Activated naive CD8-positive, alpha-beta T cell treated with anti-CD3 and anti-CD28 coated beads for 36 hours (primary cell): ENCODE measurements around the gene CCDC179. TPM values are rescaled to one million over a fixed set of nuclear protein-coding genes. Genes with fewer than 3 reads are reported as not detected.

Experiments
- DNase-seq: peaks from one replicate; pipeline ENCODE4 v3.0.0; 2021
- H3K27ac Mint-ChIP-seq: one replicate; pipeline ENCODE4 v1.8.0; 2022; ENCODE audit warnings: mild to moderate bottlenecking, moderate library complexity, mixed read lengths
- H3K27me3 Mint-ChIP-seq: one replicate; pipeline ENCODE4 v1.8.0; 2022; ENCODE audit warnings: mild to moderate bottlenecking, mixed read lengths
- H3K36me3 Mint-ChIP-seq: one replicate; pipeline ENCODE4 v1.8.0; 2021; ENCODE audit warnings: mild to moderate bottlenecking, mixed read lengths
- H3K4me1 Mint-ChIP-seq: one replicate; pipeline ENCODE4 v1.8.0; 2021; ENCODE audit warnings: mixed read lengths
- H3K4me3 Mint-ChIP-seq: one replicate; pipeline ENCODE4 v1.8.0; 2022; ENCODE audit warnings: mild to moderate bottlenecking, moderate library complexity, mixed read lengths
- H3K9me3 Mint-ChIP-seq: one replicate; pipeline ENCODE4 v1.8.0; 2022; ENCODE audit warnings: mixed read lengths
- total RNA-seq, 2 experiments: library from RNA; stranded (reverse); gene quantifications; one replicate each; pipeline ENCODE4 v1.2.3, GENCODE V29; 2021

Gene CCDC179
- total RNA-seq, 2 experiments from 2014 or later = not detected

DNA sequence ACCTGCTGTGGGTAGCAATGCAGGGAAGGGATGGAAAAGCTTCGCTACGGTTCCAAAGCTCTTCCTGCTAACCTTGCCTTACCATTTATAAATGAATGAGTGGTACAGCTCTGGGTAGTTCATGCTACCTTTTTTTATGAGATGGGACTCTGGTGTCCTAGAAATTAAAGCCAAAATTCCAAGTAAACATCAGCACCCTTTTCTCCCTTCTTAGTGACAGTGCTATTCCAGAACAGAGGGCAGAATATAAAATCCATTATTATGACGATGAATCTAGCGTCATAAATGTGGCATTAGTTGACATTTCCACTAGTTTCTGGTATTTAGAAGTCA lies 30.2 kb downstream of the CCDC179 start:
- H3K27me3 Mint-ChIP-seq = no peaks in the 10 kb centered on the region
- DNase-seq = no peak
- peak overlapping the region; percentile 65 for H3K27ac Mint-ChIP-seq
- H3K36me3 Mint-ChIP-seq = peaks cover 11% of the 10 kb centered on the region
- peak overlapping the region; percentile 84 for H3K4me3 Mint-ChIP-seq
- H3K4me1 Mint-ChIP-seq = peaks cover 15% of the 10 kb centered on the region
- no peaks in the 10 kb centered on the region for H3K9me3 Mint-ChIP-seq

DNA sequence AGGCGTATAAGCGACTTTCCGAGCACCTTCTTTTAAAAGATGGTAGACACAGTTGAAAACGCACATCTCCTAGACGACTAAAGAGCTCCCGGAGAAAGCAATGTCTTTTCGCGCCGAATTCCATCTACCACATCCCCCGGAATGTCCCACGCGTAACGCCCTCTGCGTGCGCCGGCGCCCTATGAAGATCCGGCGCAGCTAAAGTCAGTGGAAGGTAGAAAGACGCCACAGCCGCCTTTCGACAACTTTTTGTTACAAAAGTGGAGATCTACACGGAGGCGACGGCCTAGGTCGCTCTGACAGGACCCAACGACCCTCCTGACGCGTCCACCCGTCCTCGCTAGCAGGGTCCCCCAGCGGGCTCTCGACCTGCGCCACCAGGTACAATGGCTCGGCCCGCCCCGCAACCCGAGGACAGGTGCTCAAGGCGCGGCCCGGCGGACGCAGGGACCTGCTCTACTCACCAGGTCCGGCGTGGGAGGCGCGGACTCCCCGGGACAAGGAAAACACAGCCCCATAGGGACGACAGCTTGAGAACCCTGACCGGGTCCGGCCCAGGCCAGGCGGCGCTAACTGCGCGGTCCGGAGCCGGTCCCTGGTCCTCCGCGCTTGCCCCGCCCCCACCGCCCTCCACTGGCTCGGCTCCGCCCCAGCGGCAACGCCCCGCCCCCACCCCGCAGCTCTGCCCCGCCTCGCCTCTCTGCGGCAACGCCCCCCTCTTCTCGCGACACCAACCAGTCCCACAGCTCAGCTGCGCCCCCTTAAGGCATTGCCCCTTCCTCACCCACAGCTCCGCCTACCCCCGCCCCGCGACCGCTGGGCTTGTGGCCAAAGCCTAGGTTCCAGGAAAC lies 30.8 kb downstream of the CCDC179 start, which contains the start of gene SVIP:
Gene SVIP (minus strand): TSS at position 571 of the 851 bp plus-strand sequence. CDS start 53 bp downstream, at position 518.
- Mint-ChIP-seq H3K27me3 (no peaks in the 10 kb centered on the region), H3K9me3 (no peaks in the 10 kb centered on the region), H3K4me3 (peak within 1 kb of the TSS; percentile 84), H3K4me1 (peaks cover 15% of the 10 kb centered on the region), H3K27ac (peak within 1 kb of the TSS; percentile 90), H3K36me3 (peaks cover 14% of the 10 kb centered on the region)
- peak; percentile 90 for DNase-seq

DNA sequence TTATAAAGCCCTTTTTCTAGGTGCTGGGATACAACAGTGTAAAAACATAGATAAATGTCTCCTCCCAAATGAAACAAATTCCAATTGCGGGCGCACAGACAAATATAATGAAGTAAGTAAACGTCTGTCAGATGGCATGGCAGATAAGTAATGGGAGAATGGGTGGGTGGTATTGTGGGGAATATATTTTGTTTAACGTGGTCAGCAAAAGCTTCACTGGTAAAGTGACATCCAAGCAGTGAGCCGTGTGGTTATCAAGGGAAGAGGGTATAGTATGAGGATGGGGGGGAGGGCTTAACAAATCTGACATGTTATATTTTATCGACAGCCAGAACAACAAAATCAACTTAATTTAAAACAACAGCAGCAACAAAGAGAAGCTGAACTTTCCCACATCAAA lies 31.9 kb downstream of the CCDC179 start:
- peak overlapping the region; percentile 84 for H3K4me3 Mint-ChIP-seq
- no peaks in the 10 kb centered on the region for H3K27me3 Mint-ChIP-seq
- no peaks in the 10 kb centered on the region for H3K9me3 Mint-ChIP-seq
- H3K36me3 Mint-ChIP-seq = peaks cover 14% of the 10 kb centered on the region
- peak overlapping the region; percentile 90 for H3K27ac Mint-ChIP-seq
- DNase-seq = no peak
- H3K4me1 Mint-ChIP-seq = peaks cover 15% of the 10 kb centered on the region

DNA sequence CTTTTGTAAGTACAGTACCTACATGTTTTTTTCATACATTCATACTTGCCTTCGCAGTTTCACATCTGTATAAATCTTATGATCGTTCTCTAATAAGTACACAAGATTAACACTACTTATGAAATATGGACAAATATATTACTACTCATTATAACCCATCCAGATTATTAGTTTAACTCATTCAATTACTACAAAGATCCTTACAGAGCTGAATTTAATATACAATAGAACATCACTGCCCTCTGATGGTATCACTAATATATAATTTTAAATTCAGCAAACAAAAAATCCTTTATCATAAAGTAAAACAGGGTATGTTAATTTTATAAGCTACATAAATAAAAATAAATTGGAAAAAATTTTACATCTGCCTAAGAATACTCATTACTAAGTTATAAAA lies 38.1 kb downstream of the CCDC179 start:
- Mint-ChIP-seq H3K4me3 (no peak overlapping the region), H3K36me3 (peaks cover 44% of the 10 kb centered on the region), H3K4me1 (peaks cover 2% of the 10 kb centered on the region), H3K27me3 (no peaks in the 10 kb centered on the region), H3K27ac (no peak overlapping the region), H3K9me3 (peaks cover 5% of the 10 kb centered on the region)
- no peak for DNase-seq

DNA sequence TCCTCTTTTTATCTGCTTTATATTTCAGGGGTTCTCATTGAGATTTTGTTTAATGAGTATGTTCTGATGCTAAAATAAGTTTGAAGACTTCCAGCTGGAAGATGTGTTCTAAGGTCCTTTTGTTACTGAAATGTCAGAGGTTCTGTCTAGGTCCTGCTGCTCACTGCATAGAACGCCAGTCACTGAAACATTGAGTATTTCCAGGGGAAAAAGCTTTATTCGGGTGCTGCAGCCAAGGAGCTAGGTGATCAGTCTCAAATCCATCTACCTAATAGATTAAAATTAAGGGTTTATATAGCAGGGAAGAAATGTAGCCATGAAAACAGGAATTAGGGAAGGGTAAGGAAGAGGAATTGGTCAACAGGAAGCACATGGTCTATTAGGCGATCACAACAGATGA lies 50.4 kb downstream of the CCDC179 start:
- no peak overlapping the region for H3K4me3 Mint-ChIP-seq
- H3K36me3 Mint-ChIP-seq = peaks cover 15% of the 10 kb centered on the region
- no peak overlapping the region for H3K27ac Mint-ChIP-seq
- DNase-seq = no peak
- peaks cover 10% of the 10 kb centered on the region for H3K9me3 Mint-ChIP-seq
- no peaks in the 10 kb centered on the region for H3K4me1 Mint-ChIP-seq
- no peaks in the 10 kb centered on the region for H3K27me3 Mint-ChIP-seq

DNA sequence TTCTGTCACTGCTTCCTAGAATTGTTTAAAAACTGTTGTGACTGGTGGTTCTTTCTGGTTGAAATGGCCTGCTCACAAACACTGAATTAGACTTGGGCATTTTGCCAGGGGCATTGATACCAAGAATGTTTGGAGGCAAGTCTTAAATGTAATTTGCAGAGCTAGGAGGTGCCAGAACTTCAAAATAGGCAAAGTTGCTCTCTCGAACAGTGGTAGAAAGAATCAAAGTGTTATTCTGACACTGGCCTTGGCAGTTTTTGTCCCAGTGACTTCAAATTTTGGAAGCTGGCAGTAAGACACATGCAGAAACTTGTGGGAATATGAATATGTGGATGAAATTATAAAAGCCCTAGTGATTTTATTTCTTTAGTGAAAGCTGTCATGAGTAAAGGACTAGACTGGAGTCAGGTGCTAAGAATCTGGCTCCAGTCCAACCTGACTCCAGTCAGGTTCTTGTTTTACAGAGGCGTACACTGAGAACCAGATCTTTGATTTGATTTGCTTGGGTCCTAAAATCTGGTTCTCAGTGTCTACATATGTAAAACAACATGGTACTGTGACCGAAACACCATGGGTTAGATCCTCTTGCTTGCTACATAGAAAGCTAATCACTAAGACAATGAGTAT lies 51.6 kb downstream of the CCDC179 start:
- no peaks in the 10 kb centered on the region for H3K27me3 Mint-ChIP-seq
- H3K4me3 Mint-ChIP-seq = no peak overlapping the region
- no peaks in the 10 kb centered on the region for H3K4me1 Mint-ChIP-seq
- H3K9me3 Mint-ChIP-seq = peaks cover 10% of the 10 kb centered on the region
- peaks cover 12% of the 10 kb centered on the region for H3K36me3 Mint-ChIP-seq
- no peak for DNase-seq
- no peak overlapping the region for H3K27ac Mint-ChIP-seq

DNA sequence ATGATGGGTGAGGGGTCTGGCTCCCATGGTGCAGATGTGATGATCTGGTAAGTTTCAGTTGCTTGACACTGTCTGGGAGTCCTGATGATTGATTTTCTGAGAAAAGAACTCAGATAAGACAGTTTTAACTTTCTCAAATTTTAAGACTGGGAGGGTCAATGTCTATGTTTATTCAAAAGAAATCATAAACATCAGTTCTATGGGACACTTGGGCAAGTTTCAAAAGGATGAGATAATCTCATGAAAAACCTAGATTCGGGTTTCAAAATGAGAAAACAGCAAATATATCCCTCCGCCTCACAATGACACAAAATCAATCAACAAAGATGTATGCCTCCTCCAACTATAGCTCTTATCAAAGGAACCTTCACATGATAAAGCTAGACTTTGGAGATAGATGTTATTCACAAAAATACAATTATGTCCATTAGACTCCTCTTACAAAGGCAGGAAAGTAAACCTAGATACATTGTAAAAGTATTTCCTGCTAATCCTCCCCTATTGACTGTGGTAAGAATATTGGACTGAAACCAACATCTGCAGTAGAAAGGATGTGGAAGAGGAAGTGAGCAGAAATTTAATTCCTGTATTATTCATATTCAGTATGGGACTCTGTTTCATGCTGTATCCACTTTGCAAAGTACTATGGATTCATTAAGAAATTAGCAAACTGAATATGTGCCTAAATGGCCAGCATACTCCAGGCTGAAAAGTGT lies 52.3 kb downstream of the CCDC179 start:
- peaks cover 11% of the 10 kb centered on the region for H3K36me3 Mint-ChIP-seq
- no peak overlapping the region for H3K27ac Mint-ChIP-seq
- H3K27me3 Mint-ChIP-seq = no peaks in the 10 kb centered on the region
- no peaks in the 10 kb centered on the region for H3K4me1 Mint-ChIP-seq
- H3K9me3 Mint-ChIP-seq = peaks cover 10% of the 10 kb centered on the region
- no peak overlapping the region for H3K4me3 Mint-ChIP-seq
- DNase-seq = no peak

DNA sequence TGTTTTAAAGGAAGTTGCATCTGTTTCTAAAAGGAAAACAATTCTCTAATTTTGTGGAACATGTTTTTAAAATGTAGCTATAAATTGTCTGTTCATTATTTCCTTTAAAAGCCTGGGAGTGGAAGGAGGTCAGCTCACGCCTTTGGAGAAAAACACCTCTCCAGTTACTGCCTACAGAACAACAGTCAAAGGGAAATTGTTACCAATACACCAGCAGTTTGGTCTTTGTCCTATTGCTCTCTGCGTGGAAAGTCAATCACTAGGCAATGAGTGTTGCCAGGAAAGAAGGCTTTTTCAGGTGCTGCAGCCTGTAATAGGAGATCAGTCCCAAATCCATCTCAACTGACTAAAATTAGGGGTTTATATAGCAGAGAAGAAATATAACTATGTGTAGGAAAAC lies 52.9 kb downstream of the CCDC179 start:
- H3K36me3 Mint-ChIP-seq = peaks cover 11% of the 10 kb centered on the region
- H3K9me3 Mint-ChIP-seq = peaks cover 10% of the 10 kb centered on the region
- H3K27me3 Mint-ChIP-seq = no peaks in the 10 kb centered on the region
- H3K27ac Mint-ChIP-seq = no peak overlapping the region
- no peaks in the 10 kb centered on the region for H3K4me1 Mint-ChIP-seq
- DNase-seq = no peak
- H3K4me3 Mint-ChIP-seq = no peak overlapping the region

DNA sequence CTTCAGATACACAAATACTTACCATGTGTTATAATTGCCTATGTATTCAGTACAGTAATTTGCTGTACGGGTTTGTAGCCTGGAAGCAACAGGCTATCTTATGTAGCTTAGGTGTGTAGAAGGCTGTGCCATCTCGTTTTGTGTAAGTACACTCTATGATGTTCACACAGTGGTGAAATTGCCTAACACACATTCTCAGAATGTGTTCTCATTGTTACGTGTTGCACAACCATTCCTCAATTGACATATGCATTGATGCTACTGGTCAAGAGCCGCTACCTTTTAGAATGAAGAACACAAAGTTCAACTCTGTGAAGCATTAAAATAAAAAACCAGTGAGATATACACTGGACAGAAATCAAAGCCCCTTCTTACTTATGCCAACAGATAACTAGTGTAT lies 57.4 kb downstream of the CCDC179 start:
- Mint-ChIP-seq H3K4me3 (no peak overlapping the region), H3K27me3 (peaks cover 4% of the 10 kb centered on the region), H3K27ac (no peak overlapping the region), H3K36me3 (no peaks in the 10 kb centered on the region), H3K4me1 (no peaks in the 10 kb centered on the region), H3K9me3 (no peaks in the 10 kb centered on the region)
- no peak for DNase-seq

DNA sequence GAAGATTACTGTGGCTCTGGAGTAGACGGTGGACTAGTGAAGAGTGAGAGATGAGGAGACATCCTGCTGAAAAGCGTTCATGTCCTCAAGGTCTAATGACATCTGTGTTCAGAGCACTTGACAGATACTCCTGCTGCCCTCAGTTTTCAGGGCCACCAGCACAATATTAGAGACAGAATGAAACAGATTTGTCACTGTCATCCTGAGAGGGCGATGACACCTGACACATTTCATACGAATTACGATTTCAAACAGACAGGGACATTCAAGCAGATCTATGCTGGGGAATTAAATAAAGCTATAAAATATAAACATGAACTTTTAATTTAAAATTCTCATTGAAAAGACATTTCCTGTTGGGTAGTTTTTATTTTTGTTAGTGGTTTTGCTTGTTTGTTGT lies 59.8 kb downstream of the CCDC179 start:
- H3K27me3 Mint-ChIP-seq = peaks cover 4% of the 10 kb centered on the region
- H3K36me3 Mint-ChIP-seq = no peaks in the 10 kb centered on the region
- no peak overlapping the region for H3K27ac Mint-ChIP-seq
- no peak overlapping the region for H3K4me3 Mint-ChIP-seq
- H3K4me1 Mint-ChIP-seq = no peaks in the 10 kb centered on the region
- H3K9me3 Mint-ChIP-seq = no peaks in the 10 kb centered on the region
- DNase-seq = no peak

DNA sequence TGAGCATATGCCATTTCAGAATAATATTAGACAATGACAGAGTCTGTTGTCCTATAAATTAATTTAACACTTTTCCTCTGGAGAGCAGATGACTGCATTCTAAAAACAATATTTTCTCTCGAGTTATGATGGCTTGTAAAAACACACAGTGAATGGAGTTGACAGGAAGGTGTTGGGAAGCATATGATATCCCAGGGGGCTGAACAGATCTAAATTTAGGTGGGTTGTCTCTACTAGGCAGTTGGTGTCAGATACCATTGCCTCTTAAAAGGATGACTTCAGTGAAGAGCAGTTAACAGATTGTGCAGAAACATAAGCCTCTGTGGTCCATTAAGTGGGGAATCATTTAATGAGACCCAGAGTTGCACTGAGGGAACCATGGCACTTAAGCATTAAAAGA lies 61.4 kb downstream of the CCDC179 start:
- DNase-seq = no peak
- peaks cover 4% of the 10 kb centered on the region for H3K27me3 Mint-ChIP-seq
- H3K4me1 Mint-ChIP-seq = no peaks in the 10 kb centered on the region
- no peaks in the 10 kb centered on the region for H3K9me3 Mint-ChIP-seq
- no peak overlapping the region for H3K27ac Mint-ChIP-seq
- H3K36me3 Mint-ChIP-seq = no peaks in the 10 kb centered on the region
- no peak overlapping the region for H3K4me3 Mint-ChIP-seq

DNA sequence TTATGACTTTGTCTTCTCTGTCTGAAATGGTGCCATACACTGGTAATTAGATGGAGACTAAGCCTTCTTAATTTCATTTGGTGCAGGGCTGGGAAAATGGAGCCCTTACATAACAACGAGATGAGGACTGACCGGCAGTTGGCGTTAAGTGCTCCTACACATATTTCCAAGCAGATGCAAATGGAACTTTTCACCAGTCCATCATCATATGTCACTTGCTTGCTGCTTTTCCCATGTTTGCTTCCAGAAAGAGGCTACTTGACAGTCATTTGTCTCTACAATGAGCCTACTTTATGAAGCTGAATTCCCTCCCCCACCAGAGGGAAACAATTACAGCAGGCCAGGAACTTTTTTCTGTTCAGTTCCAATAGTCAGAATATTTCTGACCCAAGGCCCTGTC lies 63.2 kb downstream of the CCDC179 start:
- H3K4me3 Mint-ChIP-seq = no peak overlapping the region
- no peak overlapping the region for H3K27ac Mint-ChIP-seq
- H3K9me3 Mint-ChIP-seq = no peaks in the 10 kb centered on the region
- DNase-seq = no peak
- H3K4me1 Mint-ChIP-seq = peaks cover 2% of the 10 kb centered on the region
- H3K36me3 Mint-ChIP-seq = no peaks in the 10 kb centered on the region
- H3K27me3 Mint-ChIP-seq = peaks cover 4% of the 10 kb centered on the region

Other genes starting within 250 kb of the CCDC179 start
- gene FANCF, start 234.7 kb downstream of the CCDC179 start, total RNA-seq = 10 to 100 TPM; 14.0 to 15.8 TPM
- gene GAS2, start 193.9 kb downstream of the CCDC179 start, total RNA-seq = 1 to 10 TPM; 1.9 to 2.4 TPM
- 10 to 100 TPM; 79.4 to 86.7 TPM for gene SVIP, start 30.7 kb downstream of the CCDC179 start, total RNA-seq